ENCODE measurements around the gene PI4K2B.
"Not testable (repeated sequence)": the region's sequence is repeated elsewhere in the genome, so short reads cannot be mapped to it uniquely, and the experiment has no call there.

The PI4K2B gene

DNA sequence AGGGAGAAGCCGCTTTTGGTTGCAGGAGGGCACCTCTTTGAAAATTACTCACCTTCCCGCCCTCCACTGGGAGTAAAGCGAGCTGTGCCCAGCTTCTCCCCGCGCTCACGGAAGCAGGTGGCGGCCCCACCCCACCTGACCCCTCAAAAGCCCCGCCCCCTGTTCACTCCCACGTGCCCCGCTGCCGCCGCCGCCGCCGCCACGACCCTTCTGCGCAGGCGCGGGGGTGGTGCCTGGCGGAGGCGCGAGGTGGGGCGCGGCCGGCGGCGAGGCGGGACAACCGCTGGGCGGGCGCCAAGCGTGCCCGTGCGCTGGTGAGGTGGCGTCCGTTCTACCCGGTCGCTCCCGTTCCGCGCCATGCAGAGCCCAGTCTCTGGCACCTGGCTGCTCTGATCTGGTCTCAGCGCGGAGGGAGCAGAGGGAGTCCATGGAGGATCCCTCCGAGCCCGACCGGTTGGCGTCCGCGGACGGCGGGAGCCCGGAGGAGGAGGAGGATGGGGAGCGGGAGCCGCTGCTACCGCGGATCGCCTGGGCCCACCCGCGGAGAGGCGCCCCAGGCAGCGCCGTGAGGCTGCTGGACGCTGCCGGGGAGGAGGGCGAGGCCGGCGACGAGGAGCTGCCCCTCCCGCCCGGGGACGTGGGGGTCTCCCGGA lies at the start of gene PI4K2B:
PI4K2B (plus strand) TSS at position 297 of the 653 bp plus-strand sequence; CDS start at position 428, 131 bp downstream.
- peak; percentile 29 for DNase-seq (ENCODE audit: low read depth)

DNA sequence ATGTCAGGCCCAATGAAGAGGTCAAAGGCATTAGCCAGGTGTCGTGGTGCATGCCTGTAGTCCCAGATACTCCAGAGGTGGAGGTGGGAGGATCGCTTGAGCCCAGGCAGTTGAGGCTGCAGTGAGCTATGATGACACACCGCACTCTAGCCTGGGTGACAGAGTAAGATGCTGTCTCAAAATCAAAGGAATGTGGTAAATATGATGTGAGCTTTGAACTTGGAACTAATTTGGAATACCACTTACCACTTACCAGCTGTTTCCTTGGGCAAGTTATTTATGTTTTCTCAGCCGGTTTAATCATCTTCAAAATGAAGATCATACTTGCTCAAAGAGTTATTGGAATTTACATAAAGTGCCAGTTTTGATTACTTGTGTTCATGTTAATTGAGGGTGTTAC lies 49.8 kb upstream of the PI4K2B start:
- no peak for DNase-seq (ENCODE audit: low read depth)

DNA sequence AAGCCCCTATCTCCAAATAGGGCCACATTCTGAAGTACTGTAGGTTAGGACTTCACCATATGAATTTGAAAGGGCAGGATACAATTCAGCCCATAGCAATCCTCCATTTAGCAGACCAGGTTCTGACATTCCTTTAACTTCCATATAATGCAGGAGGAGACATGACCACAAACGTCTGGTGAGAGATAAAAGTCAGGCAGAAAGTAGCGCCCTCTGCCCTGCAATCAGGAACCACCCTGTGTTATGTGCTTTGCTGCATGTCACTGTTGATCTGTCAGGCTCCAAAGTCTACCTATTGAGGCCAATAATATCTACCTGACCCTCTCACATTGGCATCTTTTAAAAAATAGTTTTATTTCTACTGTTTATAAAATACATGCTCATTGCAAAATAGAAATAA lies 43.4 kb upstream of the PI4K2B start:
- DNase-seq (ENCODE audit: low read depth), result no peak

DNA sequence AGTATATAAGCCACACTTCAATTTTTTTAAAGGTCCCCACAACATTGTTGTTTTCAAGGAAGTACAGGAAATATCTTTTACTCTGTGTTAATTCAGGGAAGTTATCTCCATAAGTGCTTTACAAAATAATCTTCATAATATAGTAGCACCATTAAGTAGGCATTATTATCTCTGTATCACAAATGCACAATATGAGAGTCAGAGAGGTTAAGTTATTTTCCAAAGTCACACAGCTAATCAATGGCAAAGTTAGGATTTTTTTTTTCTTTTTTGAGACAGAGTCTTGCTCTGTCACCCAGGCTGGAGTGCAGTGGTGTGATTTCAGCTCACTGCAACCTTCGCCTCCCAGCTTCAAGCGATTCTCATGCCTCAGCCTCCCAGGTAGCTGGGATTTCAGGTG lies 35.1 kb upstream of the PI4K2B start:
- DNase-seq (ENCODE audit: low read depth), result no peak

DNA sequence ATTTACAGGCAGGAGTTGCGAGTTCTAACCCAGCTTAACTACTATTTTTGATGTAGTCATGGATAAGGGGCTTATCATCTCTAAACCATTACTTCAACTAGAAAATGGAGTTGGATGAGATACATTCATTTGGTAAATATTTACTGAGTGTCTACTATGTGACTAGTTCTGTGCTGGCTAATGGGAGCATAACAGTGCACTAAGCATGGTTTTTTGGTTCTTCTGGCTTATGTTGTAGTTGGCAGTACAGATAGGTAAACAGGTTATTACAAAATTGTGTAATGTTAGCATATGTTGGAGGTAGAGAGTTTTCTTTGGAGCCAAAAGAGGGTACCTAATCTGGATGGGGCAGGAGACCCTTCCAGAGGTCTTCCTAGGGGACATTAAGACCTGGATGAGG lies 25.8 kb upstream of the PI4K2B start:
- DNase-seq (ENCODE audit: low read depth), result no peak

DNA sequence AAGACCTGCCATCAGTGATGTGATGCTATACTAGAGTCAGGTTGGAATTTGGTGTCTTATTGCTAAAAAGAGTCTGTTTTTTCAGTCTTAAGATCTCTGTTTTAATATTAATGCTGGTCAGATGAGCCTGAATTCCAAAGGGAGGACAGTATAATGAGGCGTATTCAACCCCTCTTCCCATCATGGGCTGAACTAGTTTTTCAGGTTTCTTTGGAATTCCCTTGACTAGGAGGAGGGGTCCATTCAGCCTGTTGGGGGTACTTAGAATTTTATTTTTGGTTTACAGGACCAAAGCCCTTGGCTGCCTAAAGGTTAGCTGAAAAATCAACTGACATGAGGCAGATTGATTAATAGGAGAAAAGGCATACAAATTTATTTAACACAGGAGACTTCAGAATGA lies 24.1 kb upstream of the PI4K2B start:
- no peak for DNase-seq (ENCODE audit: low read depth)

DNA sequence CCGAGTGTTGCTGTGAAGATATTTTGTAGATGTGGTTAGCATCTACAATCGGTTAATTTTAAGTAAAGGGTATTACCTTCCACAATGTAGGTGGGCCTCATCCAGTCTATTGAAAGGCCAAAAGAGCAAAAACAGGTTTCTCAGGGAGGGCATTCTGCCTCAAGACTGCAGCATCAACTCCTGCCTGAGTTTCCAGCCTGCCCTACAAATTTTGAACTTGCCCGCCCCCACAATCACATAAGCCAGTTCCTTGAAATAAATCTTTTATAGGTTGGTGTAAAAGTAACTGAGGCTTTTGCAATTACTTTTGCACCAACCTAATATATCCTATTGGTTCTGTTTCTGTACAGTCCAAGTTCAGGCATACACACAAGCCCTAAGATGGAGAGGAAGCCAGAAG lies 22.1 kb upstream of the PI4K2B start:
- no peak for DNase-seq (ENCODE audit: low read depth)

DNA sequence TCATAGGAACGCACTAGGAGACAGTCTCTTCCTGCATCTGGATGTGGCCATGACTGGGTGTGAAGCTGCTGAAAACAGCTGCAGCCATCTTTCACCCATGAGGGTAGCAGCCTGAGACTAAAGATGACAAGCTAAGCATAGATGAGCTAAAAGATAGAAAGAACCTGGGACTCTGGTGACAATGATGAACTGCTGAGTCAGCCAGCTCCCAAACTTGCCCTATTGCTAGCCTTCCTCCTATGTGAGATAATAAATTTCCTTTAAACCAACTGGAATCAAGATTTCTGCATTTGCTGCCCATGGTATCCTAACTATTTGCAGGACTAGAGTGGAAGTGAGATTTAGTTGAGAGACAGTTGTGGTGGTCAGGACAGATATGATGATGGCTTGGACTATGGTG lies 21.0 kb upstream of the PI4K2B start:
- no peak for DNase-seq (ENCODE audit: low read depth)

DNA sequence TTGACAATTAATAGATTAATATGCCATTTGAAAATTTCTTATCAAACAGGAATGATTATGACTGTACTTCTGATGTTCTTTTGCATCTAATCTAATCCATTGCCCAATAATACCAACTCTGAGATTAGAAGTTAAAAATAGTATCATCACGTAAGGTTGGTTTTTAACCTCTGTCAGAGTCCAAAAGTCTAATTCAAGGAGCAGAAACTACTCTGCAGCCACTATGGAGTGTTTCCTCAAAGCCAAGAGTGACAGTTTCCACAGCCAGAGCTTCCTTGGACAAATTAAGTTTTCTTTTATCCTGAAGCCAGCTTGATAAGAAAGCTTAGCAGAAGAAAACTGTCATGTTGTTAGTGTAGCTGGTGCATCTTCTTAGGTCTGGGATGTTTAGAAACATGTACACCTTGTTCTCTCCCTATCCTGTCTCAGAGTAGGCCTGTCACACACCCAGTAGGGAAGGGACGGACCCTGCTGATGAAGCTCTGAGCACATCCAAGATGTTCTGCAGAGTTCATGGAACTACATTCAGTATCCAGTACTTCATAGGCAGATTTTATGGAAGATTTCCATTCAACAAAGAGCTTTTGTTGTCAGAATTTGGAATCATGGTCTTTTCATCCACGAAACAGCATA lies 20.4 kb upstream of the PI4K2B start:
- DNase-seq (ENCODE audit: low read depth), result no peak

DNA sequence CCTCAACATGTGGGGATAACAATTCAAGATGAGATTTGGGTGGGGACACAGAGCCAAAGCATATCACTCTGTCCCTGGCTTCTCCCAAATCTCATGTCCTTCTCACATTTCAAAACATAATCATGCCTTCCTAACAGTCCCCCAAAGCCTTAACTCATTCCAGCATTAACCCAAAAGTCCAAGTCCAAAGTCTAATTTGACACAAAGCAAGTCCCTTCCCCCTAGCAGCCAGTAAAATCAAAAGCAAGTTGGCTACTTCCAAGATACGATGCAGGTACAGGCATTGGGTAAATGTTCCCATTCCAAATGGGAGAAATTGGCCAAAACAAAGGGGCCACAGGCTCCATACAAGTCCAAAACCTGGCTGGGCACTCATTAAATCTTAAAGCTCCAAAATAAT lies 19.1 kb upstream of the PI4K2B start:
- not testable (repeated sequence) for DNase-seq (ENCODE audit: low read depth)

DNA sequence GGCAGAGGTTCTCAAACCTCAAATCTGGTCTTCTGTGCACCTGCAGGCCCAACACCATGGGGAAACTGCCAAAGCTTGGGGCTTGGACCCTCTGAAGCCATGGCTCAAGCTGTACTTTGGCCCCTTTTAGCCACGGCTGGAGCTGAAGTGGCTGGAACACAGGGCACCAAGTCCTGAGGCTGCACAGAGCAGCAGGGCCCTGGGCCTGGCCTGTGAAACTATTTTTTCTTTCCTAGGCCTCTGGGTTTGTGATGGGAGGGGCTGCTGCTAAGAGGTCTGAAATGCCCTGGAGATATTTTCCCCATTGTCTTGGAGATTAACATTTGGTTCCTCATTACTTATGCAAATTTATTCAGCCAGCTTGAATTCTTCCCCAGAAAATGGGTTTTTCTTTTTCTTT lies 18.3 kb upstream of the PI4K2B start:
- DNase-seq (ENCODE audit: low read depth), result no peak

DNA sequence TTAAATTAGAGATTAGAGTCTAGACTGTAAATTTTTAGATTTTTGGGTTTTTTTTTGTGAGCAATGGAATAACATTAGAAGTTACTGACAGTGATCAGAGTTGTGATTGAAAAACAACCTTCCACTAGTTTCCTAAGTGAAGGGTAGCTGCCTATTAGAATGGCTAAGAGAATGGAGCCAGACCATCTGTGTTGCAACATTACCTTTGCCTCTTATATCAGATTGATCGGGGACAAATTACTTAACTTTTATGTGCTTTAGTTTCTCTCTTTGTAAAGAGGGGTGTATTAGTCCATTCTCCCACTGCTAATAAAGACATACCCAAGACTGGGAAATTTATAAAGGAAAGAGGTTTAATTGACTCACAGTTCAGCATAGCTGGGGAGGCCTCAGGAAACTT lies 12.5 kb upstream of the PI4K2B start:
- no peak for DNase-seq (ENCODE audit: low read depth)

DNA sequence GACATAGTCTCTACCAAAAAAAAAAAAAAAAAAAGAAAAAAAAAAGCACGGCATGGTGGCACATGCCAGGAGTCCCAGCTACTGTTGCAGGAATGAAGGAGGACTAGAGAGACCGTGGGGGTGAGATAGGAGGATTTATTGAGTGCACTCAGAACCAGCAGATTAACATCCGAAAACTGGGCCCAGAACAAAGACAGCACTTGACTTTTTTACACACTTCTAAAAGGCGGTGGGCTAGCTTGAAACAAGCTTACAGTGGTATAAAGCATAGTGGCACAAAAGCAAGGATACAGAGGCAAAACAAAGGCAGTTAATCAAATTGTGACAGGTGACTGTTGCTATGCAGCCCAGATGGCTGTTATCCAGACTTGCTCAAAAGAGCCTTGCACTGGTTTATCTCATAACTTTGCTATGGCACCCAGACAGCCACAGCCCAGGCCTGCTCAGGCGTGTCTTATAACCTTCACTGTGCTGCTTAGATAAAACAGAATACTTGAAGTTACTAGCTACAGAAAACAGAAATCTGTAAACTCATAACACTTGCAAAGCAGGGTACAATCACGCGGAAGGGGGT lies 9.9 kb upstream of the PI4K2B start:
- no peak for DNase-seq (ENCODE audit: low read depth)

DNA sequence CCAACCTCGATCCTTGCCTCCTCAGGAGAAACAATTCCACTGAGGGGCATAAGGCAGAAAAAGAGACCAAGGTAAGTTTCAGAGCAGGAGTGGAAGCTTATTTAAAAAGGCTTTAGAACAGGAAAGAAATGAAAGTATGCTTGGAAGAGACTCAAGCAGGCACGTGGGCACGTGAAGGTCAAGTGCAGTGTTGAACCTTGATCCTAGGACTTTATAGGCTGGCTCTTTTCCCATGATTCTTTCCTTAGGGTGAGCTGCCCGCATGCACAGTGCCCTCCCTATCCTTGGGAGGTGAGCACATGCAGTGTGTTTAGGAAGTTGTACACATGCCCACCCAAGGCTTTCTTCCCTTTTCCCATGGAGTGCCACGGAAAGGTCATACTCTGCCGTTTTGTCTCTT lies 4.0 kb upstream of the PI4K2B start:
- no peak for DNase-seq (ENCODE audit: low read depth)

DNA sequence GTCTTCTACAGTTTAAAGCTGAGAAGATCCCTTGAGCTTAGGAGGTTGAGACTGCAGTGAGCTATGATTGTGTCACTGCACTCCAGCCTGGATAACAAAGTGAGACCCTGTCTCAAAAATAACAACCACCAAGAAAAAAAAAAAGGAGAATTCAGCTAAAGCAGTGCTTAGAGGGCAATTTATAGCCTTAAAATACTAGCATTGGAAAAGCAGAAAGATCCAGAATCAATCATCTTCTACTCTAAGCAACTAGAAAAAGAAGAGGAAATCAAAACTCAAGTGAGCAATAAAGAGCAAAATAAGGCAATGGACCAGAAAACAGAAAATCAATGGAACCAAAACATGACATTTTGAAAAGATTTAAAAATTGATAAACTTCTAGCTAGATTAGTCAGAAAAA lies 639 bp upstream of the PI4K2B start:
- no peak for DNase-seq (ENCODE audit: low read depth)

DNA sequence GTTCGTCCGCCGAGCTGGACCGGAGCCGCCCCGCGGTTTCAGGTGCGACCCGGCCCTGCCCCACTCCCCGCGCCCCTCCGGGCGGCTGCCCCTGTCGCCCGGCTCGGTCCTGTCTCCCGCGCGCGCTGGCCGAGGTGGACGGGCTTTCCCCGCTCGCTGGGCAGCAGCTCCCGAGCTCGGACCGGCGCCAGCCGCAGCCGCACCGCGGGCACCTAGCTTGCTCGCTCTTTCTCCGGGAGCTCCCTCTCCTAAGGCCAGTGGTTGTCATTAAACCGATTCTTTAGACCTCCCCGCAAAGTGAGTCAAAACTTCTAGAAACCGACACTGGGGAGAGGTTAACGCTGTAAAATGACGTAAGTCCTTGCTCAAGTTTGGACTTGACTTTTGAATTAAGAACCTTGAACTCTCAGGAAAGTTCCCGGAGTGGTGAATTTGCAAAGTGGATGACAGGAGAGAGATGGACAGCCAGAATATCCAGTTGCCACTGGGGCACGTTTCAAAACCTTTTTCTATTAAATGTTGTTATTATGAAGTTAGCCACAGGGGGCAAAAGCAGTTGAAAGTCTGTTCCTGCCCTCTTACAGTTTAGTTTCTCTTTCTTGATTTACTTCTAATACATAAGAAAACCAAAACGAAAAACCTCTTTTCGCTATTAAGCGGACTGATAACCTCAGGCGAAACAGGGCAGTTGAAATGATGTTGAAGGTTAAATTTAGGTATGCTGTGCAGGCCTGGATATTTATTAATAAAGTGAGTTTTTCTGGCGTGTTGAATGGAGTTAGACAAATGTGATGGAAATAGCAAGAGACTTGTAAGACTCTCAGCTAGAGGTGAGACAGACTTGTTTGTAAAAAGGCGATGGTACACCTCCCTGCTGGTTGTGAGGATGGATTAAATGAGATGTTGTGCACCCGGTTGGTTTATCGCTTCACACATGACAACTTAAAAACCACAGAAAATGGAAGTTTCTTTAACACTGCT lies 847 bp downstream of the PI4K2B start:
- peak; percentile 77 for DNase-seq (ENCODE audit: low read depth)

DNA sequence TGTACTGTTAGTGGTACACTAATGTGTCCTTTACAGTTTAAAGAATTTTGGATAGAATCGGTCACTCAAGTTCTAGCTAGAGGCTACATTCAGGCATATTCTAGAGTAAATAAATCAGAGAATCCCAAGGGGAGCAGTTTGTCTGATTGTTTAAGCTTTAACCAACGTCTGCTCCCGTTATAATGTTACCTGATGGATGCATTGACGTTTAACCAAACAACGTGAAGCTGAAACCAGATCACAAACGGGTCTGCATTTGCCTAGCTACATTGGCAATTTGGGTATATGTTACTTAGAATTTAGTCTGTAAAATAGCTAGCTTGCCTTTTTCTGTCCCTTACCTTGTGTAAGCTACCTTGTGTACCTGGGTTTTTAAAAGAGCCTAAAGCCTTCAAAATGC lies 1.6 kb downstream of the PI4K2B start:
- DNase-seq (ENCODE audit: low read depth), result no peak

DNA sequence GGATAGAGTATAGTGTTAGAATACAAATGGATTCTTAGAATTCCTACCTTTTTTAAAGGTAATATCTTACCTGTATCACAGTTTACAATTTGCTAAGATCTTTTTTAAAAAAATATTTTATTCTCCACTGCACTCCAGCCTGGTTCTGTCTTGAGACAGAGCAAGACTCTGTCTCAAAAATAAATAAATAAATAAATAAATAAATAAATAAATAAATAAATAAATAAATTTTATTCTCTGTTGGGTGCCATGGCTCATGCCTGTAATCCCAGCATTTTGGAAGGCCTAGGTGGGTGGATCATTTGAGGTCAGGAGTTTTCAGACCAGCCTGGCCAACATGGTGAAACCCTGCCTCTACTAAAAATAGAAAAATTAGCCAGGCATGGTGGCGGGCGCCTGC lies 2.2 kb downstream of the PI4K2B start:
- DNase-seq (ENCODE audit: low read depth), result not testable (repeated sequence)

DNA sequence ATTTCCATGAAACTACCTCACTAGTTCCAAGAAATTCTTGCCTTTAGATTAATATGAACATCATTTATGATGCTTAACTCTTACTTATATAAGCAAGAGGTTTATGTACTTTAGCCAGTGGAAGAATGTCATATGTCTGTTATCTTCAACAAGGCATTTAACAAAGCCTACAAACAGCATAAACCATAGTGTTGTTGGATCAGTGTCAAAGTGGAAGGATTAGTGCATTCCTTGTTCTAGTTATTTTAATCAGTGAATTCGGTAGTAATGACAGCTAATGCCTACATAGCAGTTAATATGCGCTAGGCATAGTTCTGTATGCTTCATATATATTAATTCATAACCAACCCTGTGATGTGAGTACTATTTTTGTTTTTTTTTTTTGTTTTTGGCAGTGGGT lies 3.1 kb downstream of the PI4K2B start:
- DNase-seq (ENCODE audit: low read depth), result no peak

DNA sequence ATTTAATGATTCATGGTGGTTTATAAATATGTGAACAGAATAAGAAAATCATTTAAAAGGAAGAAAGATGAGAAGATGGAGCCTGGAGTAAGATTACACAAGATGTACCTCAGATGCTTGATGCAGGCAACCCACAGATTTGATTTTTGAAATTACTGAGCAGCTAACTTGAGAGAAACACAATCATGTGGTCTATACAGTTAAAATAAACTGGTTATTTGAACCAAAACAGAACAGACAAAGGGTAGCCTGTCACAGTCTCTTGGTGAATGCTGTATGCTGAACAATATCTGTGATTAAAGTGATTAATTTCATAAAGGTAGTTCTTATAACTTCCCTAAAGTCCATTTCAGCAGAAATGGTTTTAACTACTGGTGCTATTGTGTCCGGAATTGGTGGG lies 4.2 kb downstream of the PI4K2B start:
- DNase-seq (ENCODE audit: low read depth), result no peak

DNA sequence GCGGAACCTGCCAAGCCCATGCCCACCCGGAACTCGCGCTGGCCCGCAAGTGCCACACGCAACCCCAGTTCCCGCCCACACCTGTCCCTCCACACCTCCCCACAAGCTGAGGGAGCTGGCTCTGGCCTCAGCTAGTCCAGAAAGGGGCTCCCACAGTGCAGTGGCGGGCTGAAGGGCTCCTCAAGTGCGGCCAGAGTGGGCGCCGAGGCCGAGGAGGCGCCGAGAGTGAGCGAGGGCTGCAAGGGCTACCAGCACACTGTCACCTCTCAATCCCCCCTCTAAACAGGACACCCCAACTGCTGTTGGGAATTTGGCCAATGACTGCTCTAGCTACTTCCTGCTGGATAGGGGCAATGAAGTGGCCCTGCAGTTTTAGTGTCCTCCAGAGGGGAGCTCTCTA lies 5.7 kb downstream of the PI4K2B start:
- DNase-seq (ENCODE audit: low read depth), result not testable (repeated sequence)

DNA sequence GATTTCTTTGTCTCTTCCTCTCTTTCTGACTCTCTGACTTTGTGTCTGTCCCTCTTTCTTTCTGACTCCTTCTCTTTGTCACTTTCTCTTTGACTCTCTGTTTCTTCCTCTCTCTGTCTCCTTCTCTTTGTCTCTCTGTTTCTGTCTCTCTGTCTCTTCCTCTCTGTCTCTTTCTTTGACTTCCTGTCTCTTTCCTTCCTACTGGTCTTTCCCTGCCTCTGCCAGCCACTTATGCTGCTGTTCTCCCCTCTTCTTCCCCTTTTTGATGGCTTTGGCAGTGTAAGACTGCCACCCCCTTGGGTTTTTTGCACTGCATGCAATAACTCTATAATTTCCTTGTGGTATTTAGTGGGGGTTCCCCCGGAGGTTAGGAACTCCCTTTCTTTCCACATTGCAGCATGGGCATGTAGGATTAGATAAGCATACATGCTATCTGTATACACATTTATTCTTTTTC lies 6.9 kb downstream of the PI4K2B start:
- DNase-seq (ENCODE audit: low read depth), result not testable (repeated sequence)

Data from HS-5 (cell line).